ENCODE measurements around the gene HPD. TPM values are rescaled to one million over a fixed set of nuclear protein-coding genes. Genes with fewer than 3 reads are reported as not detected.

The HPD gene
- total RNA-seq, 1 experiment from 2014 or later: 0.39 TPM

GRCh38 chr12:121839993-121840761, 18.5 kb downstream of the HPD start:
- peak overlapping the region; percentile 97 for H3K4me3 Mint-ChIP-seq
- no peaks in the 10 kb centered on the region for H3K36me3 Mint-ChIP-seq
- no peak for DNase-seq (ENCODE audit: low spot score)
- H3K9me3 Mint-ChIP-seq: no peaks in the 10 kb centered on the region
- H3K4me1 Mint-ChIP-seq: peaks cover 12% of the 10 kb centered on the region
- CTCF ChIA-PET: interaction anchor here (0.6 to 5.7 kb wide), 2 partner anchors 46 to 111 kb away, joined by 3 to 73 read pairs; partner anchors contain the start of gene RHOF
- H3K27ac Mint-ChIP-seq: peak overlapping the region; percentile 98
- H3K27me3 Mint-ChIP-seq (ENCODE audit: low read depth): peaks cover 16% of the 10 kb centered on the region
- ATAC-seq: no peak; the same call in 1 of the 2 replicates
- TF ChIP-seq, protein P1, sequence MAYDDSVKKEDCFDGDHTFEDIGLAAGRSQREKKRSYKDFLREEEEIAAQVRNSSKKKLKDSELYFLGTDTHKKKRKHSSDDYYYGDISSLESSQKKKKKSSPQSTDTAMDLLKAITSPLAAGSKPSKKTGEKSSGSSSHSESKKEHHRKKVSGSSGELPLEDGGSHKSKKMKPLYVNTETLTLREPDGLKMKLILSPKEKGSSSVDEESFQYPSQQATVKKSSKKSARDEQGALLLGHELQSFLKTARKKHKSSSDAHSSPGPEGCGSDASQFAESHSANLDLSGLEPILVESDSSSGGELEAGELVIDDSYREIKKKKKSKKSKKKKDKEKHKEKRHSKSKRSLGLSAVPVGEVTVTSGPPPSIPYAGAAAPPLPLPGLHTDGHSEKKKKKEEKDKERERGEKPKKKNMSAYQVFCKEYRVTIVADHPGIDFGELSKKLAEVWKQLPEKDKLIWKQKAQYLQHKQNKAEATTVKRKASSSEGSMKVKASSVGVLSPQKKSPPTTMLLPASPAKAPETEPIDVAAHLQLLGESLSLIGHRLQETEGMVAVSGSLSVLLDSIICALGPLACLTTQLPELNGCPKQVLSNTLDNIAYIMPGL (CRISPR knock-in tag; IDR thresholded peaks at IDR 0.05): no peak
- TF ChIP-seq, protein P2, sequence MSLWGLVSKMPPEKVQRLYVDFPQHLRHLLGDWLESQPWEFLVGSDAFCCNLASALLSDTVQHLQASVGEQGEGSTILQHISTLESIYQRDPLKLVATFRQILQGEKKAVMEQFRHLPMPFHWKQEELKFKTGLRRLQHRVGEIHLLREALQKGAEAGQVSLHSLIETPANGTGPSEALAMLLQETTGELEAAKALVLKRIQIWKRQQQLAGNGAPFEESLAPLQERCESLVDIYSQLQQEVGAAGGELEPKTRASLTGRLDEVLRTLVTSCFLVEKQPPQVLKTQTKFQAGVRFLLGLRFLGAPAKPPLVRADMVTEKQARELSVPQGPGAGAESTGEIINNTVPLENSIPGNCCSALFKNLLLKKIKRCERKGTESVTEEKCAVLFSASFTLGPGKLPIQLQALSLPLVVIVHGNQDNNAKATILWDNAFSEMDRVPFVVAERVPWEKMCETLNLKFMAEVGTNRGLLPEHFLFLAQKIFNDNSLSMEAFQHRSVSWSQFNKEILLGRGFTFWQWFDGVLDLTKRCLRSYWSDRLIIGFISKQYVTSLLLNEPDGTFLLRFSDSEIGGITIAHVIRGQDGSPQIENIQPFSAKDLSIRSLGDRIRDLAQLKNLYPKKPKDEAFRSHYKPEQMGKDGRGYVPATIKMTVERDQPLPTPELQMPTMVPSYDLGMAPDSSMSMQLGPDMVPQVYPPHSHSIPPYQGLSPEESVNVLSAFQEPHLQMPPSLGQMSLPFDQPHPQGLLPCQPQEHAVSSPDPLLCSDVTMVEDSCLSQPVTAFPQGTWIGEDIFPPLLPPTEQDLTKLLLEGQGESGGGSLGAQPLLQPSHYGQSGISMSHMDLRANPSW (CRISPR knock-in tag; conservative IDR thresholded peaks at IDR 0.05; ENCODE audit: low read depth): no peak
- no peak for TF ChIP-seq E2F1 (CRISPR knock-in tag; IDR thresholded peaks at IDR 0.05)
- TF ChIP-seq CREB1 (CRISPR knock-in tag; IDR thresholded peaks at IDR 0.05): no peak
- no peak for TF ChIP-seq ZNF317 (CRISPR knock-in tag; IDR thresholded peaks at IDR 0.05; ENCODE audit: borderline replicate concordance, low read depth)
- TF ChIP-seq TEAD4 (CRISPR knock-in tag; IDR thresholded peaks at IDR 0.05): no peak
- no peak for TF ChIP-seq RORB (CRISPR knock-in tag; IDR thresholded peaks at IDR 0.05)
- TF ChIP-seq, protein P3, sequence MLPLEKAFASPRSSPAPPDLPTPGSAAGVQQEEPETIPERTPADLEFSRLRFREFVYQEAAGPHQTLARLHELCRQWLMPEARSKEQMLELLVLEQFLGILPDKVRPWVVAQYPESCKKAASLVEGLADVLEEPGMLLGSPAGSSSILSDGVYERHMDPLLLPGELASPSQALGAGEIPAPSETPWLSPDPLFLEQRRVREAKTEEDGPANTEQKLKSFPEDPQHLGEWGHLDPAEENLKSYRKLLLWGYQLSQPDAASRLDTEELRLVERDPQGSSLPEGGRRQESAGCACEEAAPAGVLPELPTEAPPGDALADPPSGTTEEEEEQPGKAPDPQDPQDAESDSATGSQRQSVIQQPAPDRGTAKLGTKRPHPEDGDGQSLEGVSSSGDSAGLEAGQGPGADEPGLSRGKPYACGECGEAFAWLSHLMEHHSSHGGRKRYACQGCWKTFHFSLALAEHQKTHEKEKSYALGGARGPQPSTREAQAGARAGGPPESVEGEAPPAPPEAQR (CRISPR knock-in tag; IDR thresholded peaks at IDR 0.05): no peak
- no peak for TF ChIP-seq SOX15 (CRISPR knock-in tag; IDR thresholded peaks at IDR 0.05)
- no peak for TF ChIP-seq NFE2L1 (CRISPR knock-in tag; IDR thresholded peaks at IDR 0.05)
- TF ChIP-seq, protein P4, sequence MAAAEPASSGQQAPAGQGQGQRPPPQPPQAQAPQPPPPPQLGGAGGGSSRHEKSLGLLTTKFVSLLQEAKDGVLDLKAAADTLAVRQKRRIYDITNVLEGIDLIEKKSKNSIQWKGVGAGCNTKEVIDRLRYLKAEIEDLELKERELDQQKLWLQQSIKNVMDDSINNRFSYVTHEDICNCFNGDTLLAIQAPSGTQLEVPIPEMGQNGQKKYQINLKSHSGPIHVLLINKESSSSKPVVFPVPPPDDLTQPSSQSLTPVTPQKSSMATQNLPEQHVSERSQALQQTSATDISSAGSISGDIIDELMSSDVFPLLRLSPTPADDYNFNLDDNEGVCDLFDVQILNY (CRISPR knock-in tag; IDR thresholded peaks at IDR 0.05): no peak
- no peak for TF ChIP-seq FOXP1 (CRISPR knock-in tag; IDR thresholded peaks at IDR 0.05; ENCODE audit: borderline replicate concordance)
- TF ChIP-seq MAX (CRISPR knock-in tag; IDR thresholded peaks at IDR 0.05): no peak
- no peak for TF ChIP-seq CBFB (CRISPR knock-in tag; IDR thresholded peaks at IDR 0.05; ENCODE audit: low read depth)
- no peak for TF ChIP-seq USF1 (CRISPR knock-in tag; IDR thresholded peaks at IDR 0.05)
- no peak for TF ChIP-seq SMAD3 (CRISPR knock-in tag; IDR thresholded peaks at IDR 0.05; ENCODE audit: borderline replicate concordance)
- TF ChIP-seq, protein P5, sequence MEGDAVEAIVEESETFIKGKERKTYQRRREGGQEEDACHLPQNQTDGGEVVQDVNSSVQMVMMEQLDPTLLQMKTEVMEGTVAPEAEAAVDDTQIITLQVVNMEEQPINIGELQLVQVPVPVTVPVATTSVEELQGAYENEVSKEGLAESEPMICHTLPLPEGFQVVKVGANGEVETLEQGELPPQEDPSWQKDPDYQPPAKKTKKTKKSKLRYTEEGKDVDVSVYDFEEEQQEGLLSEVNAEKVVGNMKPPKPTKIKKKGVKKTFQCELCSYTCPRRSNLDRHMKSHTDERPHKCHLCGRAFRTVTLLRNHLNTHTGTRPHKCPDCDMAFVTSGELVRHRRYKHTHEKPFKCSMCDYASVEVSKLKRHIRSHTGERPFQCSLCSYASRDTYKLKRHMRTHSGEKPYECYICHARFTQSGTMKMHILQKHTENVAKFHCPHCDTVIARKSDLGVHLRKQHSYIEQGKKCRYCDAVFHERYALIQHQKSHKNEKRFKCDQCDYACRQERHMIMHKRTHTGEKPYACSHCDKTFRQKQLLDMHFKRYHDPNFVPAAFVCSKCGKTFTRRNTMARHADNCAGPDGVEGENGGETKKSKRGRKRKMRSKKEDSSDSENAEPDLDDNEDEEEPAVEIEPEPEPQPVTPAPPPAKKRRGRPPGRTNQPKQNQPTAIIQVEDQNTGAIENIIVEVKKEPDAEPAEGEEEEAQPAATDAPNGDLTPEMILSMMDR (IDR thresholded peaks at IDR 0.05): no peak
- POLR2A ChIA-PET: no interaction called here
